Esophagus squamous epithelium (tissue), 4 donors: Measurements from ENCODE around the gene RNASE13.

Experiments
- CTCF ChIP-seq, 6 experiments: fragments of 450-650 bp in 4 of 6; fragments of 200-600 bp in 2 of 6; sonication (generic) in 2 of 6; IDR thresholded peaks; one replicate each; pipeline ENCODE4 v1.5.1; 2016 to 2019; ENCODE audit warnings: antibody characterized with exemption in 6 of 6, mild to moderate bottlenecking in 4 of 6, moderate library complexity in 4 of 6
- POLR2A ChIP-seq, 4 donors: fragments of 450-650 bp; IDR thresholded peaks; one replicate each; pipeline ENCODE4 v1.6.1; 2017; ENCODE audit warnings: antibody characterized with exemption in 4 of 4, mild to moderate bottlenecking in 4 of 4, moderate library complexity in 3 of 4

- no peak for TF ChIP-seq CTCF (IDR thresholded peaks at IDR 0.05)
- no peak for TF ChIP-seq POLR2A (IDR thresholded peaks at IDR 0.05)
These were observed 16.9 kb downstream of the RNASE13 start for GRCh38 chr14:21017528-21018245.
